ENCODE results near the gene OSBPL2.
A peak's percentile ranks its signal among the peaks of the same experiment; 100 is the strongest.

The OSBPL2 gene

DNA sequence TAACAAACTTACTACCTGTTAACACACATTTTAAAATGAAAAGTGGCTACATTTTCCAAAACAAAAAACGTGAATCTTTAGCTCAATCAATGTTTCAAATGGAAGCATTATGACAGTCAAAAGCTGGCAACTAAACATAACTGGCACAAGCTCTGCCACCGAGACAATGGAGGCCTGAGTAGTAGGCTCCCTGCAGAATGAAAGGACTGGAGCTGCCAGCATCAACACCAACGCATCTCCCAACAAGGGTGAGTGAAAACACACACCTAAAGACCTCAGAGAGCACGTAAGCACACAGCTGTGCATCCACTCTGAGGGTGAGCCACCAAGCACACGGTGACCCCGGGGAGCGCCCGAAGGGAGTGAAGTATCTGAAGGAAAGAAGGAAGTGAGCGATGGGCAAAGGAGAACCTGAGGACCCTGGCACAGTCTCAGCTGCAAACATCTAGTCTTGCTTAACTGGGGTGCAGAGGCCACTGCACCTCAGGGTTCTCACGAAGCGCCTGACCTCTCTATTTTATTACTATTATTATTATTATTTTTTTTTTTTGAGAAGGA, 62.9 kb downstream of the OSBPL2 start:
- no peaks in the 10 kb centered on the region for H3K9me3 ChIP-seq (ENCODE audit: low read length)
- H3K36me3 ChIP-seq (ENCODE audit: insufficient read depth, low read length) = peaks cover 19% of the 10 kb centered on the region
- H3K4me3 ChIP-seq (ENCODE audit: low read depth in 1 of 2, low read length in 2 of 2) = no peak overlapping the region
- H3K4me1 ChIP-seq (ENCODE audit: insufficient read depth, low read length) = peaks cover 21% of the 10 kb centered on the region
- no peaks in the 10 kb centered on the region for H3K27me3 ChIP-seq (ENCODE audit: control insufficient read depth in 1 of 2, insufficient read depth in 2 of 2, low read length in 2 of 2)
- H3K27ac ChIP-seq (ENCODE audit: low read depth, low read length) = no peak overlapping the region
- no peak overlapping the region for H3K9ac ChIP-seq (ENCODE audit: low read length)

DNA sequence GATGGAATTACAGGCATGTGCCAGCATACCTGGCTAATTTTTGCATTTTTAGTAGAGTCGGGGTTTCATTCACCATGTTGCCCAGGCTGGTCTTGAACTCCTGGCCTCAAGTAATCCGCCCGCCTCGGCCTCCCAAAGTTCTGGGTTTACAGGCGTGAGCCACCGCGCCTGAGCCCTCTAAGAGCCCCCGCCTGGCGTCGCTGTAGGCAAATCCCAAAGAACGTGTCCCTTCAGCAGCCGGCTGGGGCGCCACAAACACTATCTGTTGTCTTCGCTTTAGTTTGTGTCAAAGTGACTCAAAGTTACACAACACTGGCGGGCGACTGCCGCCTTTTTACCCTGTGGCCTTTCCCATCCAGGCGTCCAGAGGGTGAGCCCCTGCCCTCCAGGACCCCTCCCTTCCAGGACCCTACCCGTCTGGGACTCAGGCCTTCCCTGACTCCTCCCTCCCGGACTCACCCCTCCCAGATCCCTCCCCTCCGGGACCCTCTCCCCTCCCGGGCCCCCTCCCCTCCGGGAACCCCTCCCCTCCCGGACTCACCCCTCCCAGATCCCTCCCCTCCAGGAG, 63.5 kb downstream of the OSBPL2 start:
- Histone ChIP-seq H3K4me3 (ENCODE audit: low read depth in 1 of 2, low read length in 2 of 2) (peak overlapping the region; percentile 64 to 78), H3K27ac (ENCODE audit: low read depth, low read length) (peak overlapping the region; percentile 100), H3K4me1 (ENCODE audit: insufficient read depth, low read length) (peaks cover 21% of the 10 kb centered on the region), H3K27me3 (ENCODE audit: control insufficient read depth in 1 of 2, insufficient read depth in 2 of 2, low read length in 2 of 2) (no peaks in the 10 kb centered on the region), H3K36me3 (ENCODE audit: insufficient read depth, low read length) (peaks cover 25% of the 10 kb centered on the region), H3K9ac (ENCODE audit: low read length) (peak overlapping the region; percentile 80), H3K9me3 (ENCODE audit: low read length) (no peaks in the 10 kb centered on the region)

DNA sequence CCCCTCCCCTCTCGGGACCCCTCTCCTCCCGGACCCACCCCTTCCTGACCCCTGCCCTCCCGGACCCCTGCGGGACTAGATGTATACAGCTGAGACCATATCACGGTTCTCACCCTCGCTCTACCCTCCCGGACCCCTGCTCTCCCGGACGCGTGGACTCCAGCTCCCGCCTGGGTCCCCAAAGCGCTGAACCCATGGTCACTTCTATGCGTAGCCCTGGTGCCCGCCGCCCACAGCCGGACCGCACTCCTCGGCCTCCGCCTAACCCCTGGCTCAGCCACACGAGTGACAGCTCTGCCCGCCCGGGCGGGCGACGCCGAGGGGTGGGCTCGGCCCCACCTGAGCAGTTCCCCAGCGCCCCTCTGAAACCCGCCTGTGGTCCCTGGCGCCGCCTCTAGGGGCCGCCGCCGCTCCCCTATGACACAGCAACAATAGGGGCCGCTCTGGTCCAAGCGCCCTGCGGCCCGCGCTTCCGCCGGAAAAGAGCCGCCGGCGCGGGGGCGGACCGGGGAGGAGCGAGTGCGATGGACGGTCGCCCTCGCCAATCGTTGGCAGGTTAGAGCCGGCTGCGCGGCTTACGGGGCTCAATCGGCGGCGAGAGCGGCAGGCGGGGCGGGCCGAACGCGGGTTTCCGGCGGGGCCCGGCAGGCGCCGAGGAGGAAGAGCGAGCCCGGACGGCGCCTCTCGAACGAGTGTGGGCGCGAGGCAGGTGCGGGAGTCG, 64.2 kb downstream of the OSBPL2 start, which contains the start of gene ADRM1:
Gene ADRM1 (plus strand): TSS at position 657 of the 721 bp plus-strand sequence. CDS start 572 bp downstream, outside the sequence.
- Histone ChIP-seq H3K9ac (ENCODE audit: low read length) (peak within 1 kb of the TSS; percentile 80), H3K4me3 (ENCODE audit: low read depth in 1 of 2, low read length in 2 of 2) (peak within 1 kb of the TSS; percentile 87 to 88), H3K36me3 (ENCODE audit: insufficient read depth, low read length) (peaks cover 31% of the 10 kb centered on the region), H3K27me3 (ENCODE audit: control insufficient read depth in 1 of 2, insufficient read depth in 2 of 2, low read length in 2 of 2) (no peaks in the 10 kb centered on the region), H3K9me3 (ENCODE audit: low read length) (no peaks in the 10 kb centered on the region), H3K27ac (ENCODE audit: low read depth, low read length) (peak within 1 kb of the TSS; percentile 100), H3K4me1 (ENCODE audit: insufficient read depth, low read length) (peaks cover 21% of the 10 kb centered on the region)

DNA sequence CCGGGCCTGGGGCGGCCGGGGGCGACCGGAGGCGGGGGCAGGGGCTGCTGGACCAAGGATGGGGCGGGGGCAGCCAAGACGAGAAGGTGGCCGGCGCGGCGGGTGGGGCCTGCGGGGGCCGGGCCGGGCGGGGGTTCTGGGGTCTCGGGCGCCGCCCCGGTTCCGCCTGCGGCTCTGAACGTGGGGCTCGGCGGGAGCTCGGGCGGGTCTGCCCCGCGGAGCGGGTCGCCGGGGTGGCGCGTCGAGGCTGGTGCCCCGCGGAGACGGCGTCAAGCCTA, 64.7 kb downstream of the OSBPL2 start:
- Histone ChIP-seq H3K9ac (ENCODE audit: low read length) (no peak overlapping the region), H3K9me3 (ENCODE audit: low read length) (no peaks in the 10 kb centered on the region), H3K4me1 (ENCODE audit: insufficient read depth, low read length) (peaks cover 21% of the 10 kb centered on the region), H3K27me3 (ENCODE audit: control insufficient read depth in 1 of 2, insufficient read depth in 2 of 2, low read length in 2 of 2) (no peaks in the 10 kb centered on the region), H3K27ac (ENCODE audit: low read depth, low read length) (peak overlapping the region; percentile 75), H3K36me3 (ENCODE audit: insufficient read depth, low read length) (peaks cover 36% of the 10 kb centered on the region), H3K4me3 (ENCODE audit: low read depth in 1 of 2, low read length in 2 of 2) (peak overlapping the region; percentile 87 to 88)

DNA sequence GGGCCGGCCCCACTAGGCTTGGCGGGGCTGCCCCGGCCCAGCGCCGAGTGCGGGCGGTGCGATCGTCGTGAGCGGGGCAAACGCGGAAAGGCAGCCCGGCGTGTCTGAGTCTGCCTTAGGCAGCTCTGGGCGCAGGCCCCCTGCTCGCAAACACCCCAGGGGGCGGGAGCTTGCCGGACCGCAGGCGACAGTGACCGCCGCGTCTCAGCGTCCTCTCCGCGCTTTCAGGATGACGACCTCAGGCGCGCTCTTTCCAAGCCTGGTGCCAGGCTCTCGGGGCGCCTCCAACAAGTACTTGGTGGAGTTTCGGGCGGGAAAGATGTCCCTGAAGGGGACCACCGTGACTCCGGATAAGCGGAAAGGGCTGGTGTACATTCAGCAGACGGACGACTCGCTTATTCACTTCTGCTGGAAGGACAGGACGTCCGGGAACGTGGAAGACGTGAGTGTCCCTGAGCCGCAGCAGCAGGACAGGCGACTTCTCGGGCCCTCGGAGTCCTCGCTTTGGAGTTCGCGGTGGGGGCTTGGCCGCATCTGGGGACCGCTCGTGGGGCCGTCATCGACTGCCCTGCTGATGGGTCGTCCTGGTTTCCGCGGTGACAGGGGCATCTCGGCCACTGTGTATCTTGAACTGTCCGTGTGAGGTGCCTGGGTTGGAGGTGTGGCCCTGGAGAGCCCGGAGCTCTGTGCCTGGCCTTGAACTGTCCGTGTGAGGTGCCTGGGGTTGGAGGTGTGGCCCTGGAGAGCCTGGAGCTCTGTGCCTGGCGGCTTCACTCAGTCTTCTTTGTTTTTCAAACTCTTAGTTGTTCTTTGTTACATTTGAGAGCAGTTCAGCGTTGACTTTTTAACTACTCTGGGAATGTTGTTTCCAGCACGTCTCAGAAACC, 65.3 kb downstream of the OSBPL2 start:
- H3K36me3 ChIP-seq (ENCODE audit: insufficient read depth, low read length) = peaks cover 41% of the 10 kb centered on the region
- peak overlapping the region; percentile 37 for H3K9ac ChIP-seq (ENCODE audit: low read length)
- peak overlapping the region; percentile 75 for H3K27ac ChIP-seq (ENCODE audit: low read depth, low read length)
- H3K4me3 ChIP-seq (ENCODE audit: low read depth in 1 of 2, low read length in 2 of 2) = peak overlapping the region; percentile 87 to 88
- peaks cover 21% of the 10 kb centered on the region for H3K4me1 ChIP-seq (ENCODE audit: insufficient read depth, low read length)
- H3K27me3 ChIP-seq (ENCODE audit: control insufficient read depth in 1 of 2, insufficient read depth in 2 of 2, low read length in 2 of 2) = no peaks in the 10 kb centered on the region
- H3K9me3 ChIP-seq (ENCODE audit: low read length) = no peaks in the 10 kb centered on the region

DNA sequence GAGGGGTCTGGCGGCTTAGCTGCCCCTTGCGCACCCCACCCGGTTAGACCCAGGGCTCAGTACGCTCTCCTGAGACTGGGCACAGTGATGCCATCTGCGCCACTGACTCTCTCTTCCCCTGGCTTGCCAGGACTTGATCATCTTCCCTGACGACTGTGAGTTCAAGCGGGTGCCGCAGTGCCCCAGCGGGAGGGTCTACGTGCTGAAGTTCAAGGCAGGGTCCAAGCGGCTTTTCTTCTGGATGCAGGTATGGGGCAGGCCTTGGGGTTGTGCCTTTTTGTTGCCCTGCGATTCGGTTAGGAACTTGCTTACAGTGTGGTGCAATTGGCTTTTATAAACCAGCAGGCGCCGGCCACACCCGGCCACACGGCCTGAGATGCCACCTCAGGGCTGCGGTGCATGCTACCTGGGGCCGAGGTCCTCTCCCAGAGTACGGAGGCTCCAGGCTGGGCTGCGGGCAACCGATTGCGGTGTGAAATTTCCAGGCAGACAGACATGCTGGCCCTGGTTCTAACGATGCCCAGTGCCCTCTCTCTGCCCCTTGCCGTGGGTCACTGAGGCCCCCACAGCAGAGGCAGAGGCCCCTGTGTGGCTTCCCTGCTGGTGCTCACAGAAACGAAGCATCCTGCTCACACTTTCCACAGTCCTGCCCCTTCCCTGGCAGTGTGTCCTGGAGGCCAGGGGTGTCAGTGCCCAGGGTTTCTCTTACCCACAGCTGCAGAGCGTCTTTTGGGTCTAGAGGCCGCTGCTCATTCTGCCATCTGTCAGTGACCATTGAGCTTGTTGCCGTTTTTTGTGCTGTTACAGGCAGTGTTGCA, 66.2 kb downstream of the OSBPL2 start:
- no peaks in the 10 kb centered on the region for H3K27me3 ChIP-seq (ENCODE audit: control insufficient read depth in 1 of 2, insufficient read depth in 2 of 2, low read length in 2 of 2)
- H3K9me3 ChIP-seq (ENCODE audit: low read length) = no peaks in the 10 kb centered on the region
- H3K36me3 ChIP-seq (ENCODE audit: insufficient read depth, low read length) = peaks cover 48% of the 10 kb centered on the region
- H3K9ac ChIP-seq (ENCODE audit: low read length) = peak overlapping the region; percentile 37
- H3K4me3 ChIP-seq (ENCODE audit: low read depth in 1 of 2, low read length in 2 of 2) = peak overlapping the region; percentile 42 to 88
- H3K4me1 ChIP-seq (ENCODE audit: insufficient read depth, low read length) = peaks cover 21% of the 10 kb centered on the region
- peak overlapping the region; percentile 75 for H3K27ac ChIP-seq (ENCODE audit: low read depth, low read length)

DNA sequence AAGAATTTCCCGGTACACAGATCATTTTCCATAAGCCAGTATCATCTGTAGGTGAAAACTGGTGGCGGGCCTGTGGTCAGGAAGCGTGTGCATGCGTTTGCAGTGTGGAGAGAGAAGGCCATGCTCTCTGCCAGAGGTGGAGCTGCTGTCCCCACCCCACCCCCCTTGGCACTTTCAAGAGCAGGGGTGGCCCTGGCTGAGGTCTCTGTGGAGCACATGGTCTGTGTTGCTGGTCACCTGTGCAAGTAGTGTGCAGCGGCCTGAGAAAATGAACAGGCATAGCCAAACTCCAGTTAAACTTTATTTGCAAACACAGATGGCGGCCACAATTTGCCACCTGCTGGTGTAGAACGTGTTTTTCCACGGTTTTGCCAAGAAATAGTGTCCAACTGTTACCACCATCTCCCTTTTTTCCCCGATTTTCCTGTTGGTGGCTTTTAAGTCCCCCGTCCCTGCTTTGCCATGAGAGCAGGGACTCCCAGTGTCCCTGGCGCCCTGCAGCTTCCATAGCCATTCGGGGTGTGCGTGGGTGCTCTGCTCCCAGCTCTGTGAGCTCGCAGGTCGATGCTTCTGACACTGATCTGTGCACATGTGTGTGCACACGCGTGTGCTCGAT, 66.9 kb downstream of the OSBPL2 start:
- H3K4me1 ChIP-seq (ENCODE audit: insufficient read depth, low read length) = peaks cover 21% of the 10 kb centered on the region
- no peak overlapping the region for H3K9ac ChIP-seq (ENCODE audit: low read length)
- H3K4me3 ChIP-seq (ENCODE audit: low read depth in 1 of 2, low read length in 2 of 2) = no peak overlapping the region
- H3K36me3 ChIP-seq (ENCODE audit: insufficient read depth, low read length) = peaks cover 48% of the 10 kb centered on the region
- no peaks in the 10 kb centered on the region for H3K27me3 ChIP-seq (ENCODE audit: control insufficient read depth in 1 of 2, insufficient read depth in 2 of 2, low read length in 2 of 2)
- no peak overlapping the region for H3K27ac ChIP-seq (ENCODE audit: low read depth, low read length)
- H3K9me3 ChIP-seq (ENCODE audit: low read length) = no peaks in the 10 kb centered on the region

DNA sequence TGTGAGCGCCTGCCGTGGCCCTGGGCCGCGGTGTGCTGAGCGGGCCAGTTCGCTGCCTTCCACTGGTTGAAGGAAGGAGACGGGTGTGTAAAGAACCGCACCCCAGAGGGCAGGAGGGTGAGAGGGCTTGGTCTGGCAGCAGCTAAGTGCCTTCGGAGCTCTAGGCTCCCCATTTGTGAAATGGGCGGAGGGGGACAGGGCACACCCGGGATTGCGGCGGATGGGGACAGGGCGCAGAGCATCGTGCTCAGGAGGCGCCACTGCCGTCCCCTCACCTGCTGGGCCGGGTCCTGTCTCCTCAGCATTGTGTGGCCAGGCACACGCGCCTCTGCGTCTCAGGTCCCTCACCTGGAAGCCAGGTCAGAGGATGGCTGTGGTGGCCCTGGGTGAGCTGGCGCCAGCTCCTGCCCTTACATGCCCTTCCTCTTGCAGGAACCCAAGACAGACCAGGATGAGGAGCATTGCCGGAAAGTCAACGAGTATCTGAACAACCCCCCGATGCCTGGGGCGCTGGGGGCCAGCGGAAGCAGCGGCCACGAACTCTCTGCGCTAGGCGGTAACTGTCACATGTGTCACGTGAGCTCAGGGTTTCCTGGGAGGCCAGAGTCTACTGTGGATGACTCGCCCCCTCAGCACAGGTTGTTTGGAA, 67.6 kb downstream of the OSBPL2 start:
- no peak overlapping the region for H3K4me3 ChIP-seq (ENCODE audit: low read depth in 1 of 2, low read length in 2 of 2)
- no peaks in the 10 kb centered on the region for H3K27me3 ChIP-seq (ENCODE audit: control insufficient read depth in 1 of 2, insufficient read depth in 2 of 2, low read length in 2 of 2)
- H3K9me3 ChIP-seq (ENCODE audit: low read length) = no peaks in the 10 kb centered on the region
- H3K4me1 ChIP-seq (ENCODE audit: insufficient read depth, low read length) = peaks cover 21% of the 10 kb centered on the region
- H3K36me3 ChIP-seq (ENCODE audit: insufficient read depth, low read length) = peaks cover 50% of the 10 kb centered on the region
- H3K27ac ChIP-seq (ENCODE audit: low read depth, low read length) = no peak overlapping the region
- no peak overlapping the region for H3K9ac ChIP-seq (ENCODE audit: low read length)

DNA sequence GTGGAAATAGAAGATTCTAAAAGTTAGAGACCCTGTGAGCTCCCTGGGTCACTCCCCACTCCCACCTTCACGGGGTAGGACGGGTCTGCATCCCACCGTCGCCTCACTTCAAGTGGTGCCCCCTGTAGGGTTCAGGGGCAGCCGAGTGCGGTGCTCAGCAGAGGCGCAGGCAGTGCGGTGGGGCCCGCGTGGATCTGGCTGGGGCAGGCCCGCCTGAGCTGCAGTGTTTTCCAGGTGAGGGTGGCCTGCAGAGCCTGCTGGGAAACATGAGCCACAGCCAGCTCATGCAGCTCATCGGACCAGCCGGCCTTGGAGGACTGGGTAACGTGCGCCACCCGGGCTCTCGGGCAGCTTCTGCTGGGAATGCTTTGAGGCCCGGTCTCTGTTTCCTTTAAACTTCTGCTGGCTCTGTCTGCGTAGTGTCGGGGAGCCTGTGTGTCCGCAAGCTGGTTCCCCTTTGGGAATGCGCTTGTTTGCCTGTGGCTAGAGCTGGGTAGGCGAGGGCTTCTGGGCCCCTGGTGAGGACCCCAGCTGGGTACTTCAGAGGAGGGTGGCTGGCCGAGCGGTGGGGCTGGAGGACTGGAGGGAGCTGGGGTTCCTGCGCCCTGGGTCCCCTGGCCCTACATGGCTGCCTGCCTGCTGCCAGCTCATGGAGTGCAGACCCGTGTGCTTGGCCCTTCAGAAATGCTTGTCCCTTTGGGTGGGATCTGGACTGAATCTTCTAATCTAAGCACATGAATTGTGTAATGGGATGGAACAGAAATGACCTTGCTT, 68.3 kb downstream of the OSBPL2 start:
- Histone ChIP-seq H3K27ac (ENCODE audit: low read depth, low read length) (peak overlapping the region; percentile 34), H3K36me3 (ENCODE audit: insufficient read depth, low read length) (peaks cover 54% of the 10 kb centered on the region), H3K9me3 (ENCODE audit: low read length) (no peaks in the 10 kb centered on the region), H3K9ac (ENCODE audit: low read length) (no peak overlapping the region), H3K27me3 (ENCODE audit: control insufficient read depth in 1 of 2, insufficient read depth in 2 of 2, low read length in 2 of 2) (no peaks in the 10 kb centered on the region), H3K4me1 (ENCODE audit: insufficient read depth, low read length) (peaks cover 21% of the 10 kb centered on the region), H3K4me3 (ENCODE audit: low read depth in 1 of 2, low read length in 2 of 2) (no peak overlapping the region)

Measured in muscle layer of colon (tissue), 2 donors.